Limb (tissue), 2 donors: ENCODE results near the gene ZDHHC11.
"Not testable (repeated sequence)": the region's sequence is repeated elsewhere in the genome, so short reads cannot be mapped to it uniquely, and the experiment has no call there.

Experiments used
- DNase-seq, 2 donors: peaks; one replicate each; pipeline ENCODE4 v3.0.0-alpha.2; 2016; ENCODE audit errors: extremely low spot score in 2 of 2

ZDHHC11 gene

GRCh38 chr5:878677-879076, 27.9 kb upstream of the ZDHHC11 start:
- DNase-seq, result not testable (repeated sequence)

- DNase-seq, result no peak
Observed at GRCh38 chr5:878125-878524, 27.3 kb upstream of the ZDHHC11 start.

- DNase-seq, result no peak
Observed at GRCh38 chr5:876398-877365, 25.9 kb upstream of the ZDHHC11 start.

DNA sequence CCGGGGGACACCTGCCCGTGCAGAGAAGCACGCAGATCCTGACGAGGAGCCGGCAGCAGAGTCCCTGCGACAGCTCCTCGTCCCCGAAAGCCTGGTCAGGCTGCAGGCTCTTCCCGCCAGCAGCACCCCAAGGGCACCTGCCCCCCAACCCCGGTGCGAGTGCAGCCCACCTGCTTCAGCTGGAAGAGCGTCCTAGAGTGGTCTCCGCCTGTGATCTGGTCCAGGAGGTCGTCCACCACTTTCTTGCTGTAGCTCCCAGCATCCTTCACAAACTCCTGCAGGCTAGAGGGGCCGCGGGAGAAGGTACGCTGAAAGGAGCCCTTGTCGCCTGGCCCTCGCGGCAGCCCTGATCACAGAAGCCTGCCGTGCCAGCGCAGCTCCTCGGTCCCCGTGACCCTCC, 25.1 kb upstream of the ZDHHC11 start:
- no peak for DNase-seq

DNA sequence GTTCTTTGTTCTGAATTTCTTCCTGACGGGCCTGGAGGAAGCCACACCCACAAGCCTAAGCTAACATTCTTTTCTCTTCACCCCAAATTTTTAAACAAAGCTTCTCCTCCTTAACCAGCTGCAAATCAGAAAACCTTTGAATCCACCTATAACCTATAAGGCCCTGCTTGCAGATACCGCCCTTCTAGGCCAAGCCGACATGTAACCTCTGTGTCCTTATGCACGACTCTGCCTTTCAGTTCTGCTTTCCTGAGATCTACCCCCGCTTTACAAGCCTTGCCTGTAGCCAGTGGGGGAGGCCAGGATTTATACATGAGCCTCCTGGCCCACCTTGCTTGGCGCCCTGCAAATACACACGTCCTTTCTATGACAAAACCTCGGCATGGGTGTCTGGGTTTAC, 22.5 kb upstream of the ZDHHC11 start:
- no peak for DNase-seq

DNA sequence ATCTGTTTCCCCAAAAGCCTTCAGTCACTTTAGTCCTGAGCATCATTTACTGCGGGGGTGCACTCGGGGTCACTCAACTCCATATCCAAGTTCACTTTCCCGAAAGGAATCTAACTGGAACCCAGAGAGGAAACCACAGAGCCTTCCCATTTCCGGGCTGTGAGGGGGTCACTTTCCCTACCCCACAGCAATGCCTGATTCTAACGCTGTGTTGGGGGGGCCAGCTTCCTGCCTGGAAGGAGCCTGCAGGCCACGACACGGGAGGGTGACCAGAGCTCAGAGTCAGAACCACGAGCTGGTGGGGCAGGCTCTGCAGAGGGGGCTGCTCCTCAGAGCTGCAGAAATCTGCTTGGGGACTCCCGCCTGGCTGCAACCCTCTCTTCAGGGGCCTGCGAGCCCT, 21.5 kb upstream of the ZDHHC11 start:
- DNase-seq, result no peak

- DNase-seq, result no peak
Observed at GRCh38 chr5:871596-872298, 21.0 kb upstream of the ZDHHC11 start.

- no peak for DNase-seq
Observed at GRCh38 chr5:870956-871355, 20.2 kb upstream of the ZDHHC11 start.

- DNase-seq, result no peak
Observed at GRCh38 chr5:868428-869135, 17.8 kb upstream of the ZDHHC11 start.

DNA sequence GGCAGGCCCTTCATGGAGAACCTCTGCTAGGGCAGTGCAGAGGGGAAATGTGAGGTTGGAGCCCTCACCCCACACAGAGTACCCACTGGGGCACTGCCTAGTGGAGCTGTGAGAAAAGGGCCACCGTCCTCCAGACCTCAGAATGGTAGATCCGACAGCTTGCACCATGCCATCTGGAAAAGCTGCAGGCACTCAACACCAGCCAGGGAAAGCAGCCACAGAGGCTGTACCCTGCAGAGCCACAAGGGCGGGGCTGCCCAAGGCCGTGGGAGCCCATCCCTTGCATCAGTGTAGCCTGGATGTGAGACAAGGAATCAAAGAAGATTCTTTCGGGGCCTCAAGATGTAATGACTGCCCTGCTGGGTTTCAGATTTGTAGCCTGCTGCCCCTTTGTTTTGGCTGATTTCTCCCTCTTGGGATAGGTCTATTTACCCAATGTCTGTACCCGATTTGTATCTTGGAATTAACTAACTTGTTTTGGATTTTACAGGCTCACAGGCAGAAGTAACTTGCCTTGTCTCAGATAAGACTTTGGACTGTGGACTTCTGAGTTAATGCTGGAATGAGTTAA, 16.6 kb upstream of the ZDHHC11 start:
- no peak for DNase-seq

- DNase-seq, result no peak
Observed at GRCh38 chr5:865771-866170, 15.0 kb upstream of the ZDHHC11 start.

DNA sequence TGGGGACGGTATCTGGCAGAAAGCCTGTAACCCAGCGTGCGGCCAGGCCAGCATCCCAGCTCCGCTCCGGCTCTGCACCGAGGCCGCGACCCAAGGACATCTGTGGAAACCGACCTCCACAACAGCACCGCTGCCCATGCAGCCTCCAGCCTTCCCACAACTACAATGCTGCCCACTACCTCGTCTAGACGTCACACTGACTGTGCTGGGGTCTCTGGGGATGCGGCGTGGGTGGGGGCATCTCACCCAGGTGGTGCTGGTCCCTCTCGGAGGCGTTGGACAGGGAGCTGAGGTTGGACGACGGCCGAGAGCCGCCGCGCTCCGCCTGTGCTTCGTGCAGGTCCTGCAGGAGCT, 14.4 kb upstream of the ZDHHC11 start:
- no peak for DNase-seq

- DNase-seq, result no peak
Observed at GRCh38 chr5:864492-865167, 13.8 kb upstream of the ZDHHC11 start.

DNA sequence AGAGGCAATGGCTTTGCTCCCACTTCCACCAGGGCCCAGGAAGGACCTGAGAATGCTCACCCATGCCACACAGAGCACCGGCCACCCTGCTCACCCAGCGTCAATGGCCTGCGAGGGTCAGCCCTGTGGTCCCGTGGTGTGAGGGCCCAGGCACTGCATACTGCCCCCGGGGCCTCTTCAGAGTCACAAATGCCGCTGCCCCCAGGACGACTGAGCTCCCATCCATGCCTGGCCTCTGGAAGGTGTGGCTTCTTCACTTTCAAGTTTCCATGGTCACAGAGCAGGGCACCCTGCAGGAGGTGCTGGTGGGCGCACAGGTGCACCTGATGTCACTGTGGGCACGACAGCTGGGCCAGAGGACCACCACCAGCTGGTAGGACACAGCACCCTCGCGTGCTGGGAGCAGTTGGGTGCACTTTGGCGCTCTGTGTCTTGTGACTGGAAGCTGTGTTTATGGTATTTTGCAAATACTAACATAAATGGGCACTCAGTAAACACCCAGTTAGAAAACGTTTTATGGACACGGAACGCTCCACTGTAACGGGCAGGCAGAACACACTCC, 12.5 kb upstream of the ZDHHC11 start:
- DNase-seq, result no peak

- DNase-seq, result no peak
Observed at GRCh38 chr5:862367-863243, 11.8 kb upstream of the ZDHHC11 start.

DNA sequence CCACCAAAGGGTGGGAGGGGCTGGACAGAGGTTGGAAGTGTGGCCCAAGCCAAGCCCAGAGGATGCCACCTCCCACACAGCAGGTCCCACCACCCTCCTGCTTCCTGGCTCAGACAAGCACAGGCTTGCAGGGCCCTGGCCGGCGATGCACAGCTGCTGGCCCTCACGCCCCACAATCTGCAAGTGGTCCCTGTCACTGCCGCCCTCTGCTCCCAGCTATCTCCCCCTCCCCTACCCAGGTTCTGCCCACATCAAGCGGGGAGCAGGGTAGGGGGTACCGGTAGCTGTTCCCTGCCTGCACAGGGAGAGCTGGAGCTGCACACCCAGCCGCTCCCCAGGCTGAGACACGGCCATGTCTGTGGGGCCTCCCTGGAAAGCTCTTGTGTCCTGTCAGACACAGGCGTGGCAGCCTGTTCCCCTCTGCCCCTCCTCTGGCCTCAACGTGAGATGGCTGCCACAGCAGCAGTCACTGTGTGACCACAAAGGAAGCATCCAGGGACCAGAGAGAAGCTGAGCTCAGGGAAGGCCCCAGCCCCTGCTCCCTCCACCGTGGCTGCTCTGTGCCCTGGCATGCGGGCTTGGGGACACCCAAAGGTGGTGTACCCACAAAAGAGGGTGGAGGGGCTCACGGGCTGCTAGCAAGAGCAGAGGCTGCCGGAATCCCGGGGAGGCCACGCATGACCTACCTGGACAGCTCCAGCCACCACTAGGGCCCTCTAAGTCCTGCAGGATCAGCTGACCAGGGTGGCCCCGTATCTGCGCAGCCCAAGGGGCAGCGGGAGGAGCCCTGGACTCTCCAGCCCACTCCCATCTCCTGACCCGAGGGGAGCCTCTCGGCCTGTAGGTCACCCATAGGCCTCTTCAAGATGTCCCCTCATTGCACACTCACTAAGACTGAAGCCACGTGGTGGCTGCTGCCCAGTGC, 10.9 kb upstream of the ZDHHC11 start:
- DNase-seq, result no peak

DNA sequence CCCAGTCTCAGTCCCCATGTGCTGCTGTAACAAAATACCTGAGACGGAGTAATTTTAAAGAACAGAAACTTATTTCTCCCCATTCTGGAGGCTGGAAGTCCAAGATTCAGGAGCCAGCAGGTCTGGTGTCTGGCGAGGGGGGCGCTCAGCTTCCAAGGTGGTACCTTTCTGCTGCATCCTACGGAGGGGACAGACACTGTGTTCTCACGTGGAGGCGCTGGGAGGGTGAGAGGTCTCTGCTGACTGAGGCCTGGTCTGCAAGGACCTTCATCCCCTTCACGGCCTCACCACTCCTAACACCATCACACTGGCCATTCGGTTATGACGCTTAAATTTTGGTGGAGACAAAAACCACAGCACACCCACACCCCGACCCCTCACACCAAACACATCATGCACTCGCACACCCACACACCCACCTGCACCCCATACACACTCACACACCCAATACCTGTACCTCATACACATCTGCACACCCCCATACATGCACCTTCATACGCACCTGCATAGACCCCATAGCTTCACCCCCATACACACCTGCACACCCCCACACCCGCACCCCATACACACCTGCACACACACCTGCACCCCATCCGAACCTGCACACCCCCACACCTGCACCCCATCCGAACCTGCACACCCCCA, 9.8 kb upstream of the ZDHHC11 start:
- no peak for DNase-seq

- no peak for DNase-seq
Observed at GRCh38 chr5:859798-860296, 9.1 kb upstream of the ZDHHC11 start.
